ENCODE data around the gene KRTAP6-1.

The KRTAP6-1 gene

DNA sequence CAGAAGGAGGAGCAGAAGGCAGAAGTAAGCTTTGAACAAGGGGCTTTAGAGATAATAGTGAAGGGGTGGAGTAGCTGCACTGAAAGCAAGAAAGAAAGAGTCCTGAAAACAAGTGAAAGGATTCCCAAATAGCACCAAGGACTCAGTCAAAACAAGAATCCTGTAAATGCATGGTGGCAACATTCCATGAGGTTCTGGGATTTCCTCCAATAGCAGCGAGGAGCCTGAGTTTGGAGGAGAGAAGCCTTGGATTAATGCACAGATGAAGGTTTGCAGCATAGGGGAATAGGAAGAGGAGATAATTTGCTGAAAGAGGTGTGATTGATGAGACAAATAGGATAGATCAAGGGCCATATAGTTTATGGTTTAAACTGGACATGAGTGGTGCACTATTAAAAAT lies 34.4 kb downstream of the KRTAP6-1 start:
- TF ChIP-seq NFIC (IDR thresholded peaks at IDR 0.05) (no peak), TEAD4 (IDR thresholded peaks at IDR 0.05) (no peak), TCF12 (IDR thresholded peaks at IDR 0.05; ENCODE audit: low read depth) (no peak), RAD21 (IDR thresholded peaks at IDR 0.05; ENCODE audit: low read depth) (no peak), EP300 (IDR thresholded peaks at IDR 0.05; ENCODE audit: borderline replicate concordance) (no peak), CREB1 (IDR thresholded peaks at IDR 0.05; ENCODE audit: low read depth) (no peak), ZBTB7A (IDR thresholded peaks at IDR 0.05; ENCODE audit: low read depth) (no peak), EGR1 (IDR thresholded peaks at IDR 0.05) (no peak), TAF1 (IDR thresholded peaks at IDR 0.05; ENCODE audit: low read depth) (no peak), CEBPB (IDR thresholded peaks at IDR 0.05) (no peak), YY1 (IDR thresholded peaks at IDR 0.05; ENCODE audit: low read depth) (no peak), FOXM1 (IDR thresholded peaks at IDR 0.05; ENCODE audit: borderline replicate concordance, low read depth) (no peak)
- TF ChIP-seq, protein P1, sequence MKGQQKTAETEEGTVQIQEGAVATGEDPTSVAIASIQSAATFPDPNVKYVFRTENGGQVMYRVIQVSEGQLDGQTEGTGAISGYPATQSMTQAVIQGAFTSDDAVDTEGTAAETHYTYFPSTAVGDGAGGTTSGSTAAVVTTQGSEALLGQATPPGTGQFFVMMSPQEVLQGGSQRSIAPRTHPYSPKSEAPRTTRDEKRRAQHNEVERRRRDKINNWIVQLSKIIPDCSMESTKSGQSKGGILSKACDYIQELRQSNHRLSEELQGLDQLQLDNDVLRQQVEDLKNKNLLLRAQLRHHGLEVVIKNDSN (IDR thresholded peaks at IDR 0.05): no peak
- TF ChIP-seq, protein P2, sequence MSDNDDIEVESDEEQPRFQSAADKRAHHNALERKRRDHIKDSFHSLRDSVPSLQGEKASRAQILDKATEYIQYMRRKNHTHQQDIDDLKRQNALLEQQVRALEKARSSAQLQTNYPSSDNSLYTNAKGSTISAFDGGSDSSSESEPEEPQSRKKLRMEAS (IDR thresholded peaks at IDR 0.05): no peak
- TF ChIP-seq, protein P3, sequence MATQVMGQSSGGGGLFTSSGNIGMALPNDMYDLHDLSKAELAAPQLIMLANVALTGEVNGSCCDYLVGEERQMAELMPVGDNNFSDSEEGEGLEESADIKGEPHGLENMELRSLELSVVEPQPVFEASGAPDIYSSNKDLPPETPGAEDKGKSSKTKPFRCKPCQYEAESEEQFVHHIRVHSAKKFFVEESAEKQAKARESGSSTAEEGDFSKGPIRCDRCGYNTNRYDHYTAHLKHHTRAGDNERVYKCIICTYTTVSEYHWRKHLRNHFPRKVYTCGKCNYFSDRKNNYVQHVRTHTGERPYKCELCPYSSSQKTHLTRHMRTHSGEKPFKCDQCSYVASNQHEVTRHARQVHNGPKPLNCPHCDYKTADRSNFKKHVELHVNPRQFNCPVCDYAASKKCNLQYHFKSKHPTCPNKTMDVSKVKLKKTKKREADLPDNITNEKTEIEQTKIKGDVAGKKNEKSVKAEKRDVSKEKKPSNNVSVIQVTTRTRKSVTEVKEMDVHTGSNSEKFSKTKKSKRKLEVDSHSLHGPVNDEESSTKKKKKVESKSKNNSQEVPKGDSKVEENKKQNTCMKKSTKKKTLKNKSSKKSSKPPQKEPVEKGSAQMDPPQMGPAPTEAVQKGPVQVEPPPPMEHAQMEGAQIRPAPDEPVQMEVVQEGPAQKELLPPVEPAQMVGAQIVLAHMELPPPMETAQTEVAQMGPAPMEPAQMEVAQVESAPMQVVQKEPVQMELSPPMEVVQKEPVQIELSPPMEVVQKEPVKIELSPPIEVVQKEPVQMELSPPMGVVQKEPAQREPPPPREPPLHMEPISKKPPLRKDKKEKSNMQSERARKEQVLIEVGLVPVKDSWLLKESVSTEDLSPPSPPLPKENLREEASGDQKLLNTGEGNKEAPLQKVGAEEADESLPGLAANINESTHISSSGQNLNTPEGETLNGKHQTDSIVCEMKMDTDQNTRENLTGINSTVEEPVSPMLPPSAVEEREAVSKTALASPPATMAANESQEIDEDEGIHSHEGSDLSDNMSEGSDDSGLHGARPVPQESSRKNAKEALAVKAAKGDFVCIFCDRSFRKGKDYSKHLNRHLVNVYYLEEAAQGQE (IDR thresholded peaks at IDR 0.05; ENCODE audit: low read depth): no peak

DNA sequence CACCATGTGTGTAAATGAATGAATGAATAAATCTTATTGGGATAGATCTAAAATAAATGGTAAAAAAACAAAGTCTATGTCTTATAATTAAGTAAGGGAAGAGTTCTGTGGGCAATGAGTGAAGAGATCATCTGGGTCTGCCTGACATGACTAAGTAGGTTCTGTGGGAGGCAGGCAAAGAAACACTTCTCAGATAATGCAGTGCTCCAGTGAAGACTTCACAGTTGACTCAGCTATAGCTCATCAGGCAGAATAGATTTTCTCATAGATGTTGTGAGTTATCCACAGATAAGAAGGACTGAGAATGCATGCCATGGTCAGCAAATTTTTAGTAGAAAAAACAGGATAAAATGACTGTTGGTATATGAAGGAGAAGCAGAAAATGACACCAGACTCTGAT lies 36.0 kb downstream of the KRTAP6-1 start:
- TF ChIP-seq EP300 (IDR thresholded peaks at IDR 0.05; ENCODE audit: borderline replicate concordance): no peak
- no peak for TF ChIP-seq NFIC (IDR thresholded peaks at IDR 0.05)
- no peak for TF ChIP-seq YY1 (IDR thresholded peaks at IDR 0.05; ENCODE audit: low read depth)
- no peak for TF ChIP-seq FOXM1 (IDR thresholded peaks at IDR 0.05; ENCODE audit: borderline replicate concordance, low read depth)
- no peak for TF ChIP-seq CREB1 (IDR thresholded peaks at IDR 0.05; ENCODE audit: low read depth)
- TF ChIP-seq, protein P3 (IDR thresholded peaks at IDR 0.05; ENCODE audit: low read depth): no peak
- TF ChIP-seq, protein P1 (IDR thresholded peaks at IDR 0.05): no peak
- no peak for TF ChIP-seq EGR1 (IDR thresholded peaks at IDR 0.05)

DNA sequence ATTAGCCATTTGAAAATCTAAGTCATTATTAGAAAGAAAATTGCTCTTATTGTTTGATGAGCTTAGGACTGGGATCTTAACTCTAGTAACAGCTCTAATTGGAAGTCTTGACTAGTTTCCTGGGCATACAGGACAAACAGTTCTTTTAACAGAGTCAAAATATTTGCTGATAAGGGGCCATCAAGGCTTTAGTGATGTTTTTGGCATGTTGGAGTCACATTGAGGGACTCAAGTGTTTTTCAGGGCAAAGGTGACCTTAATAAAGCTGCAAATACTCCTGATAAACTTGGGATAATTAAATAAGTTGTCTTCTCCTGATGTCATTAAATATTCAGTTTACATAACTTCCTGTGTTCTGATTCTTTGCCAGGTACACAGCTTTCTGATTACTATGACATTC lies 46.1 kb downstream of the KRTAP6-1 start:
- TF ChIP-seq TAF1 (IDR thresholded peaks at IDR 0.05; ENCODE audit: low read depth) (no peak), CREB1 (IDR thresholded peaks at IDR 0.05; ENCODE audit: low read depth) (no peak), NFIC (IDR thresholded peaks at IDR 0.05) (no peak), FOXM1 (IDR thresholded peaks at IDR 0.05; ENCODE audit: borderline replicate concordance, low read depth) (no peak), EGR1 (IDR thresholded peaks at IDR 0.05) (no peak), RAD21 (IDR thresholded peaks at IDR 0.05; ENCODE audit: low read depth) (no peak), TCF12 (IDR thresholded peaks at IDR 0.05; ENCODE audit: low read depth) (no peak), EP300 (IDR thresholded peaks at IDR 0.05; ENCODE audit: borderline replicate concordance) (no peak)
- TF ChIP-seq, protein P2 (IDR thresholded peaks at IDR 0.05): no peak
- TF ChIP-seq, protein P3 (IDR thresholded peaks at IDR 0.05; ENCODE audit: low read depth): no peak

DNA sequence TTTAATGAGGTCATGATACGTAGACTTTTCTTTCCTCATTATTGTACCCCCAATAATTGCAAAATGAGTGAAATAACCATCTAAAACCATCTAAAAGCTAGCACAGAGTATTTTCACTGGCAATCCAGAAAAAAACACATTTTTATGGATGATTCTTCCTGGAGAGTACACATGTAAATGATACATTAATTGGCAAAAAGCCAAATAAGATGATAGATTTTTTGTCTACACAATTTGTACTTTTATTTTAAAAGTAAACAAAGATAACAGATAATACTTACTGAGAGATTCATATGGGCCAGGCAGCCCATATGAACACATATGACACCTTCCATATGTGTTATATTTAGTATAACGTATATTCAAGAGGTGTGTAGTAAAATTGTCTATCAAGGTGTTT lies 50.1 kb downstream of the KRTAP6-1 start:
- TF ChIP-seq, protein P3 (IDR thresholded peaks at IDR 0.05; ENCODE audit: low read depth): no peak
- TF ChIP-seq TEAD4 (IDR thresholded peaks at IDR 0.05) (no peak), ZBTB7A (IDR thresholded peaks at IDR 0.05; ENCODE audit: low read depth) (no peak)
